Activated effector memory CD4-positive, alpha-beta T cell treated with Interleukin-2 at 50 U/mL for 16 hours (primary cell): ENCODE data around the gene REG1B.
"Not testable (repeated sequence)": the region's sequence is repeated elsewhere in the genome, so short reads cannot be mapped to it uniquely, and the experiment has no call there.

ENCODE experiments used
- DNase-seq: peaks from one replicate; pipeline ENCODE4 v3.0.0-alpha.2; 2020

The REG1B gene

DNA sequence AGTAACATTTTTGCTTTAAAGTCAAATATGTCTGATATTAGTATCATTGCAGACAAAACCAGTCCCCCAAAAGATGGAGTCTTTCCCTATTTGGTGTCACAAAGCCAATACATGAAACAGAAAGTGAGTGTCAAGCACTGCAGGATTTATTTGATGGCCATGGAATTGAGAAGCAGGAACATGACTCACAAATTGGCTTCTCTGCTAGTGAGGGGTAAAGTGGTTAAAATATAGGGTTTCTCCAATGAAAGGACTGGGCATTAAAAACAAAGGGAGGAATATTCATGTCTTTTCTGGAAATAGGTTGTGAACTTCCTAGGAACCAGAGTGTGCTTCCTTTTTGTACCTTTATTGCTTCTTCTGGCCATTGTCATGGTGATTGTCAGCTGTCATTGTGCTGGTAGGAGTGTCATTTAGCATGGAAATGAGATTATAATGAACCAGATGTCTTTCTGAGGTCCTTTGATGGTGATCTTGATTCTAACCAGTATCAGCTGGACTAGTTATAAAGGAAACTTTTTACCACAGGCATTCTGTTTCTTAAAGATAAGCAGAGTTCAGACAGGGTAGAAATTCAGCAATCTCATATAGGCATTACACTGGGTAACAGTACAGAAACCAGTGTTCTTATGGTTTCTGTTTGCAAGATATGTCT lies 4.1 kb downstream of the REG1B start:
- no peak for DNase-seq

DNA sequence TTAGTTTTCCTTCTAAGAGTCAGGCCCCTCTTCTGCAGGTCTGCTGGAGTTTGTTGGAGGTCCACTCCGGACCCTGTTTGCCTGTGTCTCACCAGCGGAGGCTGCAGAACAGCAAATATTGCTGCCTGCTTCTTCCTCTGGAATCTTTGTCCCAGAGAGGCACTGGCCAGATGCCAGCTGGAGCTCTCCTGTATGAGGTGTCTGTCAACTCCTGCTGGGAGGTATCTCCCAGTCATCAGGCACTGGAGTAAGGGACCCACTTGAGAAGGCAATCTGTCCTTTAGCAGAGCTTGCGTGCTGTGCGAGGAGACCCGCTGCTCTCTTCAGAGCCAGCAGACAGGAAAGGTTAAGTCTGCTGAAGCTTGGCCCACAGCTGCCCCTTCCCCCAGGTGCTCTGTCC lies 4.8 kb downstream of the REG1B start:
- DNase-seq: no peak

DNA sequence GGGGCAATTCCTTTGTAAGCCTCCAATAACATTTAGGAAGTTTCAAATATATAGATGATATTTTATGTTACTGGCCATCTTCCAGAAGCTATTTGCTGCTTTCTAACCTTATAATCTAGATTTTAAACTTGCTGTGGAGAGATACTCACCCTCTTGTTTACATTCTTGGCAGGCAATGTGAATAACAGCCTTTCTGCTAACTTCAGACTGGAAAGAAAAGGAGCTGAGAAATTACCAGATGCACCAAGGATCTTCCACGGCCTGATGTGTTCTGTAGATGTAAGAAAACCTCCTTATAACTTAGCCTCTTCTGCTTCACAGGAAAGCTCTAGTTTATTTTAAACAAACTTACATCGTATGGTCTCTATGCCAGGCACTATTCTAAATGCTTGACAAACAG lies 16.7 kb downstream of the REG1B start:
- DNase-seq: no peak

GRCh38 chr2:79065201-79065600 lies 22.6 kb downstream of the REG1B start:
- DNase-seq: no peak

GRCh38 chr2:79054769-79055168 lies 33.0 kb downstream of the REG1B start:
- not testable (repeated sequence) for DNase-seq

- not testable (repeated sequence) for DNase-seq
Measured at GRCh38 chr2:79053486-79053885, 34.3 kb downstream of the REG1B start.

GRCh38 chr2:79041032-79041448 lies 46.8 kb downstream of the REG1B start:
- no peak for DNase-seq

GRCh38 chr2:79039944-79040343 lies 47.8 kb downstream of the REG1B start:
- no peak for DNase-seq
